SU-DHL-6 (cell line): ENCODE measurements around the gene ASPHD1.
A peak's percentile ranks its signal among the peaks of the same experiment; 100 is the strongest.

Experiments used
- H2AFZ ChIP-seq: fragments of 200-600 bp; sonication (generic); 2 replicates; pipeline ENCODE4 v1.6.1; 2014; ENCODE audit warnings: low read depth, mild to moderate bottlenecking, moderate library complexity, mixed read lengths, antibody characterized with exemption, low read length; ENCODE audit not compliant: severe bottlenecking
- H3F3A ChIP-seq: fragments of 200-600 bp; shearing (Covaris generic); 2 replicates; pipeline ENCODE4 v1.6.0; 2016; ENCODE audit warnings: antibody characterized with exemption, mild to moderate bottlenecking; ENCODE audit not compliant: insufficient read depth
- H3K27ac ChIP-seq: fragments of 200-600 bp; sonication (generic); 2 replicates; pipeline ENCODE4 v1.5.1; 2016; ENCODE audit warnings: low read depth, mild to moderate bottlenecking, low read length, moderate library complexity, mixed read lengths
- H3K27me3 ChIP-seq: fragments of 200-600 bp; sonication (generic), shearing (Covaris generic); 2 replicates; pipeline ENCODE4 v1.6.0; 2014; ENCODE audit warnings: mild to moderate bottlenecking, low read length
- H3K36me3 ChIP-seq: fragments of 200-600 bp; sonication (generic); 2 replicates; pipeline ENCODE4 v1.6.1; 2014; ENCODE audit warnings: mild to moderate bottlenecking, low read length, mixed read lengths
- H3K4me2 ChIP-seq: fragments of 300-600, 200-600 bp; shearing (Covaris generic), sonication (generic); 2 replicates; pipeline ENCODE4 v1.6.0; 2014; ENCODE audit warnings: low read length, low read depth, mild to moderate bottlenecking; ENCODE audit not compliant: poor library complexity, severe bottlenecking
- H3K4me3 ChIP-seq: fragments of 200-600 bp; sonication (generic); 2 replicates; pipeline ENCODE4 v1.5.1; 2014; ENCODE audit warnings: antibody characterized with exemption, low read length, mild to moderate bottlenecking, mixed read lengths; ENCODE audit not compliant: insufficient read depth, poor library complexity, severe bottlenecking
- H3K79me2 ChIP-seq: fragments of 200-600 bp; sonication (generic); 2 replicates; pipeline ENCODE4 v1.6.1; 2014; ENCODE audit warnings: mild to moderate bottlenecking, low read length, moderate library complexity; ENCODE audit not compliant: insufficient read depth
- H3K9ac ChIP-seq: fragments of 200-600 bp; sonication (generic); 2 replicates; pipeline ENCODE4 v1.7.0; 2014; ENCODE audit warnings: mild to moderate bottlenecking, low read length
- H3K9me2 ChIP-seq: fragments of 200-600 bp; sonication (generic); replicated peaks from 2 replicates; pipeline ENCODE4 v1.6.1; 2014; ENCODE audit warnings: low read length; ENCODE audit not compliant: insufficient read depth
- H3K9me3 ChIP-seq: fragments of 200-600 bp; sonication (generic); 2 replicates; pipeline ENCODE4 v1.6.1; 2014; ENCODE audit warnings: low read length, mixed read lengths; ENCODE audit not compliant: insufficient read depth
- H4K20me1 ChIP-seq: fragments of 200-600 bp; sonication (generic); 2 replicates; pipeline ENCODE4 v1.6.1; 2014; ENCODE audit warnings: low read depth, mild to moderate bottlenecking, antibody characterized with exemption, low read length, moderate library complexity, mixed read lengths
- CTCF ChIP-seq: fragments of 200-600 bp; sonication (generic); IDR thresholded peaks from one replicate; pipeline ENCODE4 v1.5.1; 2017; ENCODE audit warnings: antibody characterized with exemption, mild to moderate bottlenecking, low read length, moderate library complexity; ENCODE audit not compliant: insufficient read depth, poor library complexity, severe bottlenecking
- EZH2phosphoT487 ChIP-seq: fragments of 200-600 bp; sonication (generic), shearing (Covaris generic); conservative IDR thresholded peaks from 2 replicates; pipeline ENCODE4 v1.6.1; 2018; ENCODE audit warnings: mild to moderate bottlenecking, antibody characterized with exemption, low read length, moderate library complexity, mixed read lengths

ASPHD1 gene

GRCh38 chr16:29898804-29899515 lies 1.3 kb upstream of the ASPHD1 start:
- Histone ChIP-seq H3K27me3 (no peaks in the 10 kb centered on the region), H3K36me3 (no peaks in the 10 kb centered on the region), H3K4me2 (no peak overlapping the region), H3F3A (no peaks in the 10 kb centered on the region), H3K9ac (no peak overlapping the region), H3K27ac (no peak overlapping the region), H4K20me1 (no peaks in the 10 kb centered on the region), H3K79me2 (no peaks in the 10 kb centered on the region), H3K4me3 (no peak overlapping the region), H3K9me3 (no peaks in the 10 kb centered on the region), H3K9me2 (no peaks in the 10 kb centered on the region), H2AFZ (no peak overlapping the region)
- TF ChIP-seq EZH2phosphoT487: no peak
- no peak for TF ChIP-seq CTCF

GRCh38 chr16:29899516-29900101 lies 679 bp upstream of the ASPHD1 start, which contains the start of gene SEZ6L2:
SEZ6L2 (minus strand) TSS chr16:29899550; CDS start chr16:29899019, 531 bp downstream.
- Histone ChIP-seq H2AFZ (peak within 1 kb of the TSS; percentile 64), H3K79me2 (no peaks in the 10 kb centered on the region), H3K27me3 (no peaks in the 10 kb centered on the region), H3F3A (no peaks in the 10 kb centered on the region), H3K9me2 (no peaks in the 10 kb centered on the region), H3K9ac (no peak within 1 kb of the TSS), H3K9me3 (no peaks in the 10 kb centered on the region), H3K4me3 (peak within 1 kb of the TSS; percentile 55), H3K36me3 (no peaks in the 10 kb centered on the region), H3K27ac (no peak within 1 kb of the TSS), H3K4me2 (peak within 1 kb of the TSS; percentile 56), H4K20me1 (no peaks in the 10 kb centered on the region)
- TF ChIP-seq CTCF (no peak), EZH2phosphoT487 (no peak)

GRCh38 chr16:29900888-29901606 lies 759 bp downstream of the ASPHD1 start:
- H3K9me3 ChIP-seq: no peaks in the 10 kb centered on the region
- H3K9me2 ChIP-seq: no peaks in the 10 kb centered on the region
- no peaks in the 10 kb centered on the region for H3K36me3 ChIP-seq
- no peak overlapping the region for H3K4me3 ChIP-seq
- no peak overlapping the region for H3K27ac ChIP-seq
- H3F3A ChIP-seq: no peaks in the 10 kb centered on the region
- peak overlapping the region; percentile 56 for H3K4me2 ChIP-seq
- H3K79me2 ChIP-seq: no peaks in the 10 kb centered on the region
- no peak overlapping the region for H3K9ac ChIP-seq
- H2AFZ ChIP-seq: no peak overlapping the region
- TF ChIP-seq CTCF: no peak
- TF ChIP-seq EZH2phosphoT487: no peak
- no peaks in the 10 kb centered on the region for H3K27me3 ChIP-seq
- H4K20me1 ChIP-seq: no peaks in the 10 kb centered on the region
